Natural killer cell (primary cell): Measurements from ENCODE around the gene SYCE1. TPM values are rescaled to one million over a fixed set of nuclear protein-coding genes. Genes with fewer than 3 reads are reported as not detected.

Experiments
- ATAC-seq, 3 donors: fragments of 150-1000 bp in 2 of 3; fragments of 200-7000 bp in 1 of 3; cut with Tn5 transposase; 1 replicate in 1 of 3; 2 replicates in 2 of 3; pipeline ENCODE4 v1.10.0; 2021; ENCODE audit warnings: mild to moderate bottlenecking in 2 of 3, moderate library complexity in 2 of 3
- DNase-seq, 2 donors: peaks; one replicate each; pipeline versions ENCODE4 v3.0.0 to v3.0.0-alpha.2; 2013 to 2021; ENCODE audit warnings: mixed read lengths in 1 of 2
- H3K27ac ChIP-seq: one replicate; pipeline ENCODE4 v1.5.1; 2013; ENCODE audit warnings: mild to moderate bottlenecking, low read length
- H3K27me3 ChIP-seq: one replicate; pipeline ENCODE4 v1.6.1; 2013; ENCODE audit warnings: low read length; ENCODE audit not compliant: control insufficient read depth, insufficient read depth
- H3K36me3 ChIP-seq: one replicate; pipeline ENCODE4 v1.6.1; 2013; ENCODE audit warnings: low read length; ENCODE audit not compliant: control insufficient read depth, insufficient read depth
- H3K4me1 ChIP-seq: one replicate; pipeline ENCODE4 v1.6.1; 2013; ENCODE audit warnings: low read length; ENCODE audit not compliant: control insufficient read depth, insufficient read depth
- H3K4me3 ChIP-seq: one replicate; pipeline ENCODE4 v1.5.1; 2013; ENCODE audit warnings: low read length
- H3K9me3 ChIP-seq: one replicate; pipeline ENCODE4 v1.6.1; 2013; ENCODE audit warnings: low read length; ENCODE audit not compliant: control insufficient read depth, insufficient read depth
- H3K27ac Mint-ChIP-seq, 2 donors: one replicate each; pipeline ENCODE4 v1.8.0; 2022; ENCODE audit warnings: mild to moderate bottlenecking in 2 of 2, mixed read lengths in 2 of 2, moderate library complexity in 1 of 2
- H3K27me3 Mint-ChIP-seq, 2 donors: one replicate each; pipeline ENCODE4 v1.8.0; 2022; ENCODE audit warnings: low read depth in 2 of 2, mixed read lengths in 2 of 2
- H3K36me3 Mint-ChIP-seq: one replicate; pipeline ENCODE4 v1.8.0; 2022; ENCODE audit warnings: mixed read lengths
- H3K4me1 Mint-ChIP-seq, 2 donors: one replicate each; pipeline ENCODE4 v1.8.0; 2022; ENCODE audit warnings: mixed read lengths in 2 of 2
- H3K4me3 Mint-ChIP-seq: one replicate; pipeline ENCODE4 v1.8.0; 2022; ENCODE audit warnings: mild to moderate bottlenecking, moderate library complexity, mixed read lengths
- H3K9me3 Mint-ChIP-seq, 2 donors: one replicate each; pipeline ENCODE4 v1.8.0; 2022; ENCODE audit warnings: mixed read lengths in 2 of 2
- WGBS: methylation state at CpG from one replicate; pipeline ENCODE4 v1.1.7; 2013; ENCODE audit warnings: missing lambda C conversion rate; ENCODE audit not compliant: insufficient coverage; 5-methylcytosine and 5-hydroxymethylcytosine counted together
- intact Hi-C: fragments of 100-400 bp; cut with micrococcal nuclease; formaldehyde crosslinking; loops from one replicate; pipeline ENCODE4 v1.14.2; 2022
- total RNA-seq, 4 donors: library from RNA; stranded (reverse); fragments of 120-200 nt in 1 of 4; gene quantifications; one replicate each; pipeline versions ENCODE4 v1.2.3 to v1.2.4, GENCODE V29; 2013 to 2022
- TF ChIP-seq, protein P1 (sequence below): fragments of 200-600 bp; IDR thresholded peaks from one replicate; pipeline ENCODE4 v1.8.0; 2022; ENCODE audit warnings: antibody characterized with exemption

Gene SYCE1
- total RNA-seq, 3 donors from 2014 or later (not counting 1 experiment from before 2014, with no cell fraction given) = 0.82 TPM; not detected in 2

- 57% methylated on average over 4 of the region's 4 CpGs for WGBS
- H3K9me3 Mint-ChIP-seq = no peaks in the 10 kb centered on the region
- no peak for DNase-seq
- TF ChIP-seq, protein P1, sequence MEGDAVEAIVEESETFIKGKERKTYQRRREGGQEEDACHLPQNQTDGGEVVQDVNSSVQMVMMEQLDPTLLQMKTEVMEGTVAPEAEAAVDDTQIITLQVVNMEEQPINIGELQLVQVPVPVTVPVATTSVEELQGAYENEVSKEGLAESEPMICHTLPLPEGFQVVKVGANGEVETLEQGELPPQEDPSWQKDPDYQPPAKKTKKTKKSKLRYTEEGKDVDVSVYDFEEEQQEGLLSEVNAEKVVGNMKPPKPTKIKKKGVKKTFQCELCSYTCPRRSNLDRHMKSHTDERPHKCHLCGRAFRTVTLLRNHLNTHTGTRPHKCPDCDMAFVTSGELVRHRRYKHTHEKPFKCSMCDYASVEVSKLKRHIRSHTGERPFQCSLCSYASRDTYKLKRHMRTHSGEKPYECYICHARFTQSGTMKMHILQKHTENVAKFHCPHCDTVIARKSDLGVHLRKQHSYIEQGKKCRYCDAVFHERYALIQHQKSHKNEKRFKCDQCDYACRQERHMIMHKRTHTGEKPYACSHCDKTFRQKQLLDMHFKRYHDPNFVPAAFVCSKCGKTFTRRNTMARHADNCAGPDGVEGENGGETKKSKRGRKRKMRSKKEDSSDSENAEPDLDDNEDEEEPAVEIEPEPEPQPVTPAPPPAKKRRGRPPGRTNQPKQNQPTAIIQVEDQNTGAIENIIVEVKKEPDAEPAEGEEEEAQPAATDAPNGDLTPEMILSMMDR = no peak
- peaks cover 0 to under 1% of the 10 kb centered on the region in 2 donors for H3K27me3 Mint-ChIP-seq
- H3K36me3 ChIP-seq = no peaks in the 10 kb centered on the region
- no peaks in the 10 kb centered on the region for H3K4me1 ChIP-seq
- no peak for ATAC-seq
- H3K4me3 Mint-ChIP-seq = no peak overlapping the region
- no peaks in the 10 kb centered on the region for H3K36me3 Mint-ChIP-seq
- H3K27me3 ChIP-seq = no peaks in the 10 kb centered on the region
- H3K27ac ChIP-seq = no peak overlapping the region
- H3K9me3 ChIP-seq = no peaks in the 10 kb centered on the region
- no peak overlapping the region for H3K27ac Mint-ChIP-seq
- no peaks in the 10 kb centered on the region for H3K4me1 Mint-ChIP-seq
- intact Hi-C loops = no loop called here
- no peak overlapping the region for H3K4me3 ChIP-seq
Measured at GRCh38 chr10:133537546-133538545, 27.5 kb downstream of the SYCE1 start.

- H3K27me3 Mint-ChIP-seq = peaks cover 6 to 15% of the 10 kb centered on the region in 2 donors
- TF ChIP-seq, protein P1 = no peak
- intact Hi-C loops = no loop called here
- DNase-seq (no peak), ATAC-seq (no peak)
- H3K9me3 Mint-ChIP-seq = no peaks in the 10 kb centered on the region
- no peak overlapping the region for H3K27ac Mint-ChIP-seq
- no peak overlapping the region for H3K4me3 Mint-ChIP-seq
- Histone ChIP-seq H3K4me3 (no peak overlapping the region), H3K4me1 (no peaks in the 10 kb centered on the region), H3K9me3 (no peaks in the 10 kb centered on the region), H3K36me3 (no peaks in the 10 kb centered on the region), H3K27ac (no peak overlapping the region), H3K27me3 (no peaks in the 10 kb centered on the region)
- WGBS = 54% methylated on average over 3 of the region's 4 CpGs
- H3K36me3 Mint-ChIP-seq = no peaks in the 10 kb centered on the region
- no peaks in the 10 kb centered on the region for H3K4me1 Mint-ChIP-seq
Measured at GRCh38 chr10:133536198-133536597, 29.2 kb downstream of the SYCE1 start.

DNA sequence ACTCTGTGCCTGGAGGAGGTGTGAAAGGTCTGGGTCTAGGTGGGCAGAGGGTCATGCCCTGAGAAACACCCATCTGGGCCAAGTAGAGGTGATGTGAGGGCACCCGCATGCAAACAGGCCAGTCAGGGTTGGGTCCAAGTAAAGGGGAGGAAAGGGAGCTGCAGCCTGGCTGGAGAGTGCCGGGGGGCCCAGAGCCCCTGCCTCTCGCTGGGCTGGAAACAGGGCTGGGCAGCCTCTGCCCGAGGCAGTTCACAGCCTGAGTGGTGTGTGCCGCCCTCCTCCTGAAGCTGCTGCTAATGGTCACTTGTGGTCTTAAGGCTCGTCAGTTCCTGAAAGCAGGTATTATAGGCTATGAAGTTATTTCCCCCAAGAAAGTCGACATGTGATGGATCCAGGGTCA is 31.0 kb downstream of the SYCE1 start:
- Histone ChIP-seq H3K36me3 (no peaks in the 10 kb centered on the region), H3K27ac (no peak overlapping the region), H3K9me3 (no peaks in the 10 kb centered on the region), H3K4me3 (no peak overlapping the region), H3K27me3 (peaks cover 3% of the 10 kb centered on the region), H3K4me1 (peaks cover 16% of the 10 kb centered on the region)
- intact Hi-C loops = no loop called here
- peaks cover 20 to 33% of the 10 kb centered on the region in 2 donors for H3K27me3 Mint-ChIP-seq
- no peak overlapping the region for H3K4me3 Mint-ChIP-seq
- H3K4me1 Mint-ChIP-seq = peaks cover 12 to 14% of the 10 kb centered on the region in 2 donors
- DNase-seq (no peak), ATAC-seq (no peak)
- no peaks in the 10 kb centered on the region for H3K9me3 Mint-ChIP-seq
- no peaks in the 10 kb centered on the region for H3K36me3 Mint-ChIP-seq
- TF ChIP-seq, protein P1 = no peak
- no peak overlapping the region for H3K27ac Mint-ChIP-seq
- 91% methylated on average over 6 of the region's 7 CpGs for WGBS
